HCT116 (cell line): ENCODE measurements around the gene FREM3. TPM values are rescaled to one million over a fixed set of nuclear protein-coding genes. Genes with fewer than 3 reads are reported as not detected.

ENCODE experiments used
- ATAC-seq: fragments of 200-7000 bp; cut with Tn5 transposase; 2 replicates; pipeline ENCODE4 v1.9.1; 2020; ENCODE audit warnings: mild to moderate bottlenecking, moderate library complexity
- BruUV-seq: library from RNA; stranded (reverse); fragments of 400-500 nt; replicated peaks from 2 replicates; lab custom pipeline; 2021; lab: Mats Ljungman, UMichigan
- CTCF ChIA-PET: fragments of 300-600 bp; sonication (Branson Sonifier 250); formaldehyde crosslinking; loops from one replicate; lab custom pipeline; 2021; ENCODE audit warnings: antibody characterized with exemption; lab: Charles Lee
- POLR2A ChIA-PET: fragments of 300-600, 350-600 bp; sonication (Branson Sonifier 250); formaldehyde crosslinking; loops from one replicate; lab custom pipeline; 2021; ENCODE audit warnings: antibody characterized with exemption; lab: Charles Lee
- RAD21 ChIA-PET, 2 experiments: fragments of 300-600 bp; sonication (Branson Sonifier 250); formaldehyde crosslinking; loops; one replicate each; lab custom pipeline; 2023; ENCODE audit warnings: low total read pairs in 2 of 2; ENCODE audit not compliant: uncharacterized antibody in 2 of 2, unreplicated experiment in 2 of 2, low non-redundant PET in 1 of 2; lab: Charles Lee
- DNase-seq: peaks from one replicate; pipeline ENCODE4 v3.0.0-alpha.2; 2010; ENCODE audit warnings: low read depth, low spot score
- H2AFZ ChIP-seq: fragments of 200-600 bp; shearing (Covaris generic), sonication (generic); 2 replicates; pipeline ENCODE4 v1.6.1; 2017; ENCODE audit warnings: low read depth, mixed run types, mixed read lengths, antibody characterized with exemption, low read length; ENCODE audit not compliant: poor library complexity, severe bottlenecking
- H3K27ac ChIP-seq: 2 replicates; pipeline ENCODE4 v1.5.1; 2012; ENCODE audit warnings: low read depth, low read length
- H3K27me3 ChIP-seq: fragments of 200-600 bp; sonication (generic); 2 replicates; pipeline ENCODE4 v1.6.1; 2016; ENCODE audit warnings: mixed run types, low read length, mixed read lengths; ENCODE audit not compliant: insufficient read depth
- H3K36me3 ChIP-seq, 2 experiments: fragments of 200-500 bp in 1 of 2; fragments of 200-600 bp in 1 of 2; sonication (Bioruptor generic) in 1 of 2; sonication (generic) in 1 of 2; 2 replicates each; pipeline versions ENCODE4 v1.5.1 to v1.6.1; 2014 to 2016; ENCODE audit warnings: low read length in 2 of 2, inconsistent platforms in 1 of 2, mixed read lengths in 1 of 2, mixed run types in 1 of 2; ENCODE audit not compliant: insufficient read depth in 2 of 2, control insufficient read depth in 1 of 2
- H3K4me1 ChIP-seq, 2 experiments: fragments of 200-600 bp in 1 of 2; sonication (generic) in 1 of 2; 2 replicates each; pipeline versions ENCODE4 v1.5.1 to v1.6.1; 2012 to 2017; ENCODE audit warnings: low read length in 2 of 2, inconsistent platforms in 1 of 2, mild to moderate bottlenecking in 1 of 2, mixed read lengths in 1 of 2, mixed run types in 1 of 2, moderate library complexity in 1 of 2; ENCODE audit not compliant: insufficient read depth in 2 of 2, control insufficient read depth in 1 of 2
- H3K4me2 ChIP-seq: fragments of 200-600 bp; sonication (generic); 2 replicates; pipeline ENCODE4 v1.6.1; 2017; ENCODE audit warnings: mixed run types, low read length, mixed read lengths
- H3K4me3 ChIP-seq, 2 experiments: fragments of 200-600 bp in 1 of 2; sonication (generic) in 1 of 2; replicated peaks in 1 of 2; 2 replicates each; pipeline ENCODE4 v1.5.1; 2011 to 2016; ENCODE audit warnings: low read length in 2 of 2, control low read depth in 1 of 2, low read depth in 1 of 2, mild to moderate bottlenecking in 1 of 2, mixed read lengths in 1 of 2, mixed run types in 1 of 2
- H3K79me2 ChIP-seq: fragments of 200-600 bp; sonication (generic); 2 replicates; pipeline ENCODE4 v1.6.1; 2017; ENCODE audit warnings: mild to moderate bottlenecking, mixed run types, low read length, moderate library complexity, mixed read lengths; ENCODE audit not compliant: insufficient read depth
- H3K9ac ChIP-seq: fragments of 200-600 bp; sonication (generic); 2 replicates; pipeline ENCODE4 v1.6.1; 2016; ENCODE audit warnings: low read length, mixed read lengths
- H3K9me2 ChIP-seq: fragments of 200-600 bp; sonication (generic), shearing (Covaris generic); 2 replicates; pipeline ENCODE4 v1.6.1; 2017; ENCODE audit warnings: mixed run types, mild to moderate bottlenecking, moderate library complexity; ENCODE audit not compliant: insufficient read depth
- H3K9me3 ChIP-seq, 2 experiments: fragments of 200-500 bp in 1 of 2; fragments of 200-600 bp in 1 of 2; sonication (Bioruptor generic) in 1 of 2; sonication (generic) in 1 of 2; 2 replicates each; pipeline ENCODE4 v1.6.1; 2014 to 2017; ENCODE audit warnings: low read length in 2 of 2, mixed read lengths in 2 of 2, inconsistent platforms in 1 of 2, low read depth in 1 of 2, mild to moderate bottlenecking in 1 of 2, mixed run types in 1 of 2, moderate library complexity in 1 of 2; ENCODE audit not compliant: control insufficient read depth in 1 of 2, insufficient read depth in 1 of 2
- H4K20me1 ChIP-seq: fragments of 200-600 bp; sonication (generic), shearing (Covaris generic); 2 replicates; pipeline ENCODE4 v1.6.1; 2017; ENCODE audit warnings: mixed run types, mild to moderate bottlenecking, moderate library complexity; ENCODE audit not compliant: insufficient read depth
- CBX3 ChIP-seq: IDR thresholded peaks from 2 replicates; pipeline ENCODE4 v1.6.1; 2012; ENCODE audit warnings: low read depth
- CEBPB ChIP-seq: IDR thresholded peaks from 2 replicates; pipeline ENCODE4 v1.6.1; 2012; ENCODE audit warnings: low read depth
- EGR1 ChIP-seq: IDR thresholded peaks from 2 replicates; pipeline ENCODE4 v1.6.1; 2012; ENCODE audit warnings: low read depth
- ELF1 ChIP-seq: IDR thresholded peaks from 2 replicates; pipeline ENCODE4 v1.6.1; 2012; ENCODE audit warnings: low read depth, borderline replicate concordance
- EZH2phosphoT487 ChIP-seq: fragments of 200-600 bp; IDR thresholded peaks from 2 replicates; pipeline ENCODE4 v1.6.1; 2018; ENCODE audit warnings: antibody characterized with exemption, borderline replicate concordance
- FOSL1 ChIP-seq: IDR thresholded peaks from 2 replicates; pipeline ENCODE4 v1.6.1; 2012; ENCODE audit warnings: low read depth
- JUND ChIP-seq: IDR thresholded peaks from 2 replicates; pipeline ENCODE4 v1.6.1; 2012
- POLR2A ChIP-seq: IDR thresholded peaks from 2 replicates; pipeline ENCODE4 v1.7.0; 2011; ENCODE audit warnings: borderline replicate concordance; ENCODE audit not compliant: insufficient read depth, insufficient read length; ENCODE audit errors: extremely low read depth
- POLR2AphosphoS5 ChIP-seq: IDR thresholded peaks from 2 replicates; pipeline ENCODE4 v1.6.1; 2011; ENCODE audit warnings: mild to moderate bottlenecking, low read depth, low read length, moderate library complexity
- RAD21 ChIP-seq: IDR thresholded peaks from 2 replicates; pipeline ENCODE4 v1.6.1; 2012; ENCODE audit warnings: low read depth, mild to moderate bottlenecking
- SIN3A ChIP-seq: IDR thresholded peaks from 2 replicates; pipeline ENCODE4 v1.6.1; 2012; ENCODE audit warnings: low read depth
- SP1 ChIP-seq: IDR thresholded peaks from 2 replicates; pipeline ENCODE4 v1.6.1; 2012; ENCODE audit warnings: low read depth
- TCF7L2 ChIP-seq: IDR thresholded peaks from 2 replicates; pipeline ENCODE4 v1.7.0; 2011; ENCODE audit warnings: borderline replicate concordance, inconsistent platforms; ENCODE audit not compliant: insufficient read depth, insufficient read length; ENCODE audit errors: extremely low read depth
- ZFX ChIP-seq: fragments of 450-650 bp; IDR thresholded peaks from 2 replicates; pipeline ENCODE4 v1.6.1; 2017
- ZNF274 ChIP-seq: fragments of 200-500 bp; sonication (Bioruptor generic); IDR thresholded peaks from 2 replicates; pipeline ENCODE4 v1.6.1; 2014; ENCODE audit warnings: mild to moderate bottlenecking, low read depth, low read length, inconsistent platforms
- intact Hi-C: fragments of 100-400 bp; cut with micrococcal nuclease; formaldehyde crosslinking; loops from 2 replicates; pipeline ENCODE4 v1.10.0; 2022
- total RNA-seq: library from RNA; stranded (reverse); gene quantifications from one replicate; pipeline ENCODE4 v1.2.1, GENCODE V29; 2021; ENCODE audit not compliant: unreplicated experiment
- TF ChIP-seq, protein P1 (sequence below): IDR thresholded peaks from 2 replicates; pipeline ENCODE4 v1.6.1; 2012; ENCODE audit warnings: low read depth
- TF ChIP-seq, protein P2 (sequence below): IDR thresholded peaks from 2 replicates; pipeline ENCODE4 v1.6.1; 2012
- TF ChIP-seq, protein P3 (sequence below): IDR thresholded peaks from 2 replicates; pipeline ENCODE4 v1.6.1; 2011; ENCODE audit warnings: mild to moderate bottlenecking, low read length, moderate library complexity; ENCODE audit not compliant: insufficient replicate concordance; ENCODE audit errors: extremely low read depth
- TF ChIP-seq, protein P4 (sequence below), 3 experiments: fragments of 200-600 bp in 1 of 3; sonication (generic) in 1 of 3; IDR thresholded peaks in 2 of 3; conservative IDR thresholded peaks in 1 of 3; 2 replicates each; pipeline ENCODE4 v1.5.1; 2012 to 2017; ENCODE audit warnings: low read depth in 2 of 3, low read length in 2 of 3, antibody characterized with exemption in 1 of 3, borderline replicate concordance in 1 of 3, control low read depth in 1 of 3, mild to moderate bottlenecking in 1 of 3, mixed read lengths in 1 of 3, mixed run types in 1 of 3, moderate library complexity in 1 of 3; ENCODE audit not compliant: insufficient read depth in 1 of 3

Gene FREM3
- total RNA-seq, 1 experiment from 2014 or later, result not detected

DNA sequence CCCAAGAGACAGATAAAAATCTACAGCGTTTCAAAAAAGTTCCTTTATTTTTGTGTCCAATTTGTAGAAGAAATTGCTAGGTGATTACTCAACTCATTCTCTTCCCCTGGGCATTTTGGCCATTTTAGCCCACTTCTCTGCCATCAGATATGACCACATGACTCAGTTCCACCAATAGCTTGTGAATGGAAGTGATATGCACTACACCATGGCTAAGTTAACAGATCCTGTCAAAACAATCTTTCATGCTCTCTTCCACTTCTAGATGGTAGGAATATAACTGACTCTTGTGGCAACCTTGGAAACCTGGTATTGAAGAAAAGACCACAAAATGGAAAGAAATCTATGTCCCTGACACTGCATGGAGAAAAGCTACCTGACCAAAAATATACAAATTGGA, 26.2 kb upstream of the FREM3 start:
- POLR2A ChIA-PET, result no interaction called here
- RAD21 ChIA-PET, result no interaction called here

More for the DNA sequence above, 26.2 kb upstream of the FREM3 start:
- Histone ChIP-seq H3K4me1 (no peaks in the 10 kb centered on the region), H3K27me3 (no peaks in the 10 kb centered on the region), H3K36me3 (no peaks in the 10 kb centered on the region), H3K9me3 (no peaks in the 10 kb centered on the region), H3K27ac (no peak overlapping the region), H3K4me3 (no peak overlapping the region), H4K20me1 (no peaks in the 10 kb centered on the region), H3K79me2 (no peaks in the 10 kb centered on the region), H3K9ac (no peak overlapping the region), H3K4me2 (no peak overlapping the region), H2AFZ (no peak overlapping the region), H3K9me2 (no peaks in the 10 kb centered on the region)
- TF ChIP-seq ELF1, result no peak
- no peak for TF ChIP-seq RAD21
- no peak for TF ChIP-seq EZH2phosphoT487
- TF ChIP-seq CEBPB, result no peak
- no peak for TF ChIP-seq FOSL1
- no peak for TF ChIP-seq CBX3
- TF ChIP-seq, protein P1, sequence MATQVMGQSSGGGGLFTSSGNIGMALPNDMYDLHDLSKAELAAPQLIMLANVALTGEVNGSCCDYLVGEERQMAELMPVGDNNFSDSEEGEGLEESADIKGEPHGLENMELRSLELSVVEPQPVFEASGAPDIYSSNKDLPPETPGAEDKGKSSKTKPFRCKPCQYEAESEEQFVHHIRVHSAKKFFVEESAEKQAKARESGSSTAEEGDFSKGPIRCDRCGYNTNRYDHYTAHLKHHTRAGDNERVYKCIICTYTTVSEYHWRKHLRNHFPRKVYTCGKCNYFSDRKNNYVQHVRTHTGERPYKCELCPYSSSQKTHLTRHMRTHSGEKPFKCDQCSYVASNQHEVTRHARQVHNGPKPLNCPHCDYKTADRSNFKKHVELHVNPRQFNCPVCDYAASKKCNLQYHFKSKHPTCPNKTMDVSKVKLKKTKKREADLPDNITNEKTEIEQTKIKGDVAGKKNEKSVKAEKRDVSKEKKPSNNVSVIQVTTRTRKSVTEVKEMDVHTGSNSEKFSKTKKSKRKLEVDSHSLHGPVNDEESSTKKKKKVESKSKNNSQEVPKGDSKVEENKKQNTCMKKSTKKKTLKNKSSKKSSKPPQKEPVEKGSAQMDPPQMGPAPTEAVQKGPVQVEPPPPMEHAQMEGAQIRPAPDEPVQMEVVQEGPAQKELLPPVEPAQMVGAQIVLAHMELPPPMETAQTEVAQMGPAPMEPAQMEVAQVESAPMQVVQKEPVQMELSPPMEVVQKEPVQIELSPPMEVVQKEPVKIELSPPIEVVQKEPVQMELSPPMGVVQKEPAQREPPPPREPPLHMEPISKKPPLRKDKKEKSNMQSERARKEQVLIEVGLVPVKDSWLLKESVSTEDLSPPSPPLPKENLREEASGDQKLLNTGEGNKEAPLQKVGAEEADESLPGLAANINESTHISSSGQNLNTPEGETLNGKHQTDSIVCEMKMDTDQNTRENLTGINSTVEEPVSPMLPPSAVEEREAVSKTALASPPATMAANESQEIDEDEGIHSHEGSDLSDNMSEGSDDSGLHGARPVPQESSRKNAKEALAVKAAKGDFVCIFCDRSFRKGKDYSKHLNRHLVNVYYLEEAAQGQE, result no peak
- TF ChIP-seq, protein P2, sequence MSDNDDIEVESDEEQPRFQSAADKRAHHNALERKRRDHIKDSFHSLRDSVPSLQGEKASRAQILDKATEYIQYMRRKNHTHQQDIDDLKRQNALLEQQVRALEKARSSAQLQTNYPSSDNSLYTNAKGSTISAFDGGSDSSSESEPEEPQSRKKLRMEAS, result no peak
- TF ChIP-seq ZFX, result no peak
- TF ChIP-seq, protein P3, sequence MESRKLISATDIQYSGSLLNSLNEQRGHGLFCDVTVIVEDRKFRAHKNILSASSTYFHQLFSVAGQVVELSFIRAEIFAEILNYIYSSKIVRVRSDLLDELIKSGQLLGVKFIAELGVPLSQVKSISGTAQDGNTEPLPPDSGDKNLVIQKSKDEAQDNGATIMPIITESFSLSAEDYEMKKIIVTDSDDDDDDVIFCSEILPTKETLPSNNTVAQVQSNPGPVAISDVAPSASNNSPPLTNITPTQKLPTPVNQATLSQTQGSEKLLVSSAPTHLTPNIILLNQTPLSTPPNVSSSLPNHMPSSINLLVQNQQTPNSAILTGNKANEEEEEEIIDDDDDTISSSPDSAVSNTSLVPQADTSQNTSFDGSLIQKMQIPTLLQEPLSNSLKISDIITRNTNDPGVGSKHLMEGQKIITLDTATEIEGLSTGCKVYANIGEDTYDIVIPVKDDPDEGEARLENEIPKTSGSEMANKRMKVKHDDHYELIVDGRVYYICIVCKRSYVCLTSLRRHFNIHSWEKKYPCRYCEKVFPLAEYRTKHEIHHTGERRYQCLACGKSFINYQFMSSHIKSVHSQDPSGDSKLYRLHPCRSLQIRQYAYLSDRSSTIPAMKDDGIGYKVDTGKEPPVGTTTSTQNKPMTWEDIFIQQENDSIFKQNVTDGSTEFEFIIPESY, result no peak
- TF ChIP-seq POLR2AphosphoS5, result no peak
- TF ChIP-seq SIN3A, result no peak
- no peak for TF ChIP-seq JUND
- TF ChIP-seq EGR1, result no peak
- no peak for TF ChIP-seq TCF7L2
- no peak for TF ChIP-seq ZNF274
- no peak for TF ChIP-seq SP1
- TF ChIP-seq, protein P4, sequence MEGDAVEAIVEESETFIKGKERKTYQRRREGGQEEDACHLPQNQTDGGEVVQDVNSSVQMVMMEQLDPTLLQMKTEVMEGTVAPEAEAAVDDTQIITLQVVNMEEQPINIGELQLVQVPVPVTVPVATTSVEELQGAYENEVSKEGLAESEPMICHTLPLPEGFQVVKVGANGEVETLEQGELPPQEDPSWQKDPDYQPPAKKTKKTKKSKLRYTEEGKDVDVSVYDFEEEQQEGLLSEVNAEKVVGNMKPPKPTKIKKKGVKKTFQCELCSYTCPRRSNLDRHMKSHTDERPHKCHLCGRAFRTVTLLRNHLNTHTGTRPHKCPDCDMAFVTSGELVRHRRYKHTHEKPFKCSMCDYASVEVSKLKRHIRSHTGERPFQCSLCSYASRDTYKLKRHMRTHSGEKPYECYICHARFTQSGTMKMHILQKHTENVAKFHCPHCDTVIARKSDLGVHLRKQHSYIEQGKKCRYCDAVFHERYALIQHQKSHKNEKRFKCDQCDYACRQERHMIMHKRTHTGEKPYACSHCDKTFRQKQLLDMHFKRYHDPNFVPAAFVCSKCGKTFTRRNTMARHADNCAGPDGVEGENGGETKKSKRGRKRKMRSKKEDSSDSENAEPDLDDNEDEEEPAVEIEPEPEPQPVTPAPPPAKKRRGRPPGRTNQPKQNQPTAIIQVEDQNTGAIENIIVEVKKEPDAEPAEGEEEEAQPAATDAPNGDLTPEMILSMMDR (IDR thresholded peaks at IDR 0.05 in 2 of 3, conservative IDR thresholded peaks at IDR 0.05 in 1 of 3; ENCODE audit: borderline replicate concordance in 1 of 3, insufficient read depth in 1 of 3, low read depth in 2 of 3, low read length in 2 of 3), result no peak
- no peak for TF ChIP-seq POLR2A
- no peak for DNase-seq
- BruUV-seq, result no TSS peak
- CTCF ChIA-PET, result no interaction called here
- intact Hi-C loops, result no loop called here
- no peak for ATAC-seq
